Measurements from ENCODE around the gene STC2. TPM values are rescaled to one million over a fixed set of nuclear protein-coding genes. Genes with fewer than 3 reads are reported as not detected.

STC2 gene
- total RNA-seq, 1 donor: 558 TPM

GRCh38 chr5:173338380-173339015 lies 10.3 kb upstream of the STC2 start:
- Histone ChIP-seq H3K27me3 (ENCODE audit: insufficient read depth, low read length) (no peaks in the 10 kb centered on the region), H3K27ac (ENCODE audit: low read depth, low read length) (no peak overlapping the region), H3K36me3 (ENCODE audit: insufficient read depth, low read length) (no peaks in the 10 kb centered on the region), H3K79me2 (ENCODE audit: insufficient read depth, low read length) (no peaks in the 10 kb centered on the region), H4K20me1 (ENCODE audit: insufficient read depth, low read length) (no peaks in the 10 kb centered on the region), H2AFZ (ENCODE audit: low read length) (no peak overlapping the region), H3K4me2 (ENCODE audit: insufficient read depth, low read length) (no peak overlapping the region), H3K4me3 (ENCODE audit: insufficient read depth, low read length) (no peak overlapping the region), H3K9me3 (ENCODE audit: low read depth, low read length) (no peaks in the 10 kb centered on the region), H3K4me1 (ENCODE audit: insufficient read depth, low read length) (peaks cover 23% of the 10 kb centered on the region)
- DNase-seq (ENCODE audit: insufficient read length, low spot score, missing footprints): no peak
- no peak for TF ChIP-seq CTCF (IDR thresholded peaks at IDR 0.05; ENCODE audit: extremely low read depth, low read depth, low read length)

- no peaks in the 10 kb centered on the region for H3K36me3 ChIP-seq (ENCODE audit: insufficient read depth, low read length)
- no peak overlapping the region for H3K4me2 ChIP-seq (ENCODE audit: insufficient read depth, low read length)
- no peaks in the 10 kb centered on the region for H3K27me3 ChIP-seq (ENCODE audit: insufficient read depth, low read length)
- H2AFZ ChIP-seq (ENCODE audit: low read length): peak overlapping the region; percentile 26
- TF ChIP-seq CTCF (IDR thresholded peaks at IDR 0.05; ENCODE audit: extremely low read depth, low read depth, low read length): no peak
- peak overlapping the region; percentile 94 for H3K27ac ChIP-seq (ENCODE audit: low read depth, low read length)
- no peaks in the 10 kb centered on the region for H3K9me3 ChIP-seq (ENCODE audit: low read depth, low read length)
- peaks cover 6% of the 10 kb centered on the region for H3K79me2 ChIP-seq (ENCODE audit: insufficient read depth, low read length)
- no peak overlapping the region for H3K4me3 ChIP-seq (ENCODE audit: insufficient read depth, low read length)
- peak; percentile 79 for DNase-seq (ENCODE audit: insufficient read length, low spot score, missing footprints)
- no peaks in the 10 kb centered on the region for H4K20me1 ChIP-seq (ENCODE audit: insufficient read depth, low read length)
- H3K4me1 ChIP-seq (ENCODE audit: insufficient read depth, low read length): peaks cover 25% of the 10 kb centered on the region
Measured at GRCh38 chr5:173334808-173335207, 6.6 kb upstream of the STC2 start.

GRCh38 chr5:173333925-173334661 lies 5.9 kb upstream of the STC2 start:
- Histone ChIP-seq H3K27me3 (ENCODE audit: insufficient read depth, low read length) (no peaks in the 10 kb centered on the region), H3K79me2 (ENCODE audit: insufficient read depth, low read length) (peaks cover 6% of the 10 kb centered on the region), H3K27ac (ENCODE audit: low read depth, low read length) (peak overlapping the region; percentile 94), H3K4me2 (ENCODE audit: insufficient read depth, low read length) (peak overlapping the region; percentile 42), H3K36me3 (ENCODE audit: insufficient read depth, low read length) (no peaks in the 10 kb centered on the region), H2AFZ (ENCODE audit: low read length) (no peak overlapping the region), H3K4me3 (ENCODE audit: insufficient read depth, low read length) (no peak overlapping the region), H3K9me3 (ENCODE audit: low read depth, low read length) (no peaks in the 10 kb centered on the region), H4K20me1 (ENCODE audit: insufficient read depth, low read length) (no peaks in the 10 kb centered on the region), H3K4me1 (ENCODE audit: insufficient read depth, low read length) (peaks cover 26% of the 10 kb centered on the region)
- DNase-seq (ENCODE audit: insufficient read length, low spot score, missing footprints): peak; percentile 95
- TF ChIP-seq CTCF (IDR thresholded peaks at IDR 0.05; ENCODE audit: extremely low read depth, low read depth, low read length): no peak

GRCh38 chr5:173331956-173332479 lies 3.8 kb upstream of the STC2 start:
- Histone ChIP-seq H3K4me1 (ENCODE audit: insufficient read depth, low read length) (peaks cover 33% of the 10 kb centered on the region), H3K79me2 (ENCODE audit: insufficient read depth, low read length) (peaks cover 23% of the 10 kb centered on the region), H3K4me3 (ENCODE audit: insufficient read depth, low read length) (no peak overlapping the region), H3K27me3 (ENCODE audit: insufficient read depth, low read length) (no peaks in the 10 kb centered on the region), H3K36me3 (ENCODE audit: insufficient read depth, low read length) (no peaks in the 10 kb centered on the region), H4K20me1 (ENCODE audit: insufficient read depth, low read length) (peaks cover 3% of the 10 kb centered on the region), H3K4me2 (ENCODE audit: insufficient read depth, low read length) (no peak overlapping the region), H3K9me3 (ENCODE audit: low read depth, low read length) (no peaks in the 10 kb centered on the region), H2AFZ (ENCODE audit: low read length) (peak overlapping the region; percentile 14), H3K27ac (ENCODE audit: low read depth, low read length) (peak overlapping the region; percentile 94)
- DNase-seq (ENCODE audit: insufficient read length, low spot score, missing footprints): peak; percentile 97
- peak; percentile 92 for TF ChIP-seq CTCF (IDR thresholded peaks at IDR 0.05; ENCODE audit: extremely low read depth, low read depth, low read length)

Data from osteoblast (primary cell).